ENCODE measurements around the gene LYRM4. TPM values are rescaled to one million over a fixed set of nuclear protein-coding genes. Genes with fewer than 3 reads are reported as not detected.

Gene LYRM4
- 10 to 100 TPM in 1 of 4 donors, 1 to 10 TPM in 3; 6.3 to 13.7 (median 7.8) TPM for total RNA-seq

- DNase-seq, result peak; percentile 87 to 96 (median 94)
- peak within 1 kb of the TSS; percentile 74 to 90 (median 81) for H3K4me3 ChIP-seq
- H3K27me3 ChIP-seq, result no peaks in the 10 kb centered on the region
- peak in 4 of 6 experiments; percentile 7 to 70 (median 41) for TF ChIP-seq CTCF (IDR thresholded peaks at IDR 0.05)
- peak in 1 of 2 donors; percentile 41 for TF ChIP-seq POLR2A (IDR thresholded peaks at IDR 0.05)
- no peaks in the 10 kb centered on the region for H3K9me3 ChIP-seq
- no peaks in the 10 kb centered on the region for H3K36me3 ChIP-seq
- H3K27ac ChIP-seq, result peak within 1 kb of the TSS; percentile 95 to 97 (median 96)
- peaks cover 0 to 14% (median 6%) of the 10 kb centered on the region in 4 donors for H3K4me1 ChIP-seq
Measured at GRCh38 chr6:5260661-5261544, at the start of gene LYRM4, which contains the start of gene FARS2. LYRM4 (minus strand) TSS chr6:5260950; CDS start chr6:5260733, 217 bp downstream. FARS2 (plus strand) TSS chr6:5261513.

GRCh38 chr6:5308066-5308465 lies 47.3 kb upstream of the LYRM4 start:
- no peak for DNase-seq
- Histone ChIP-seq H3K27ac (no peak overlapping the region), H3K9me3 (no peaks in the 10 kb centered on the region), H3K4me3 (no peak overlapping the region), H3K27me3 (no peaks in the 10 kb centered on the region), H3K4me1 (no peaks in the 10 kb centered on the region), H3K36me3 (no peaks in the 10 kb centered on the region)
- TF ChIP-seq CTCF (IDR thresholded peaks at IDR 0.05) (no peak), POLR2A (IDR thresholded peaks at IDR 0.05) (no peak)

DNA sequence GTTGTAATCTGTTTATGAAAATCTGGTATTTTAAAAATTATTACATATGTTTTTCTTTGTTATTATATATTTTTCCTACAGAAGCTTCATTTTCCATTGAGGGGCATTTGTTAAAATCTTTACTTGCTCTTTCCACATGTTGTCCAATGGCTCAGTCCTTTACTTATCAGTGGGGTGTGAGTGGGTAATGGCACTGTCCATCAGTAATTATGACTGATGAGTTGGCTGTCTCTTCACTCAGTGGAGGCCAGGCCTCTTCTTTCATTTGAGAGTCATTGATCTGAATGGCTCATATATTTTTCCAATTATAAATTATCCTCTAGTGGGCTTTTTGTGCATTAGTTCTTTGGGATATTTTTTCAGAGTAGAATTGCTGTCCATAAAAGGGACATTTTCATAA lies 46.3 kb upstream of the LYRM4 start:
- no peak for DNase-seq
- Histone ChIP-seq H3K4me3 (no peak overlapping the region), H3K27me3 (no peaks in the 10 kb centered on the region), H3K9me3 (no peaks in the 10 kb centered on the region), H3K27ac (no peak overlapping the region), H3K36me3 (no peaks in the 10 kb centered on the region), H3K4me1 (no peaks in the 10 kb centered on the region)
- TF ChIP-seq CTCF (IDR thresholded peaks at IDR 0.05) (no peak), POLR2A (IDR thresholded peaks at IDR 0.05) (no peak)

DNA sequence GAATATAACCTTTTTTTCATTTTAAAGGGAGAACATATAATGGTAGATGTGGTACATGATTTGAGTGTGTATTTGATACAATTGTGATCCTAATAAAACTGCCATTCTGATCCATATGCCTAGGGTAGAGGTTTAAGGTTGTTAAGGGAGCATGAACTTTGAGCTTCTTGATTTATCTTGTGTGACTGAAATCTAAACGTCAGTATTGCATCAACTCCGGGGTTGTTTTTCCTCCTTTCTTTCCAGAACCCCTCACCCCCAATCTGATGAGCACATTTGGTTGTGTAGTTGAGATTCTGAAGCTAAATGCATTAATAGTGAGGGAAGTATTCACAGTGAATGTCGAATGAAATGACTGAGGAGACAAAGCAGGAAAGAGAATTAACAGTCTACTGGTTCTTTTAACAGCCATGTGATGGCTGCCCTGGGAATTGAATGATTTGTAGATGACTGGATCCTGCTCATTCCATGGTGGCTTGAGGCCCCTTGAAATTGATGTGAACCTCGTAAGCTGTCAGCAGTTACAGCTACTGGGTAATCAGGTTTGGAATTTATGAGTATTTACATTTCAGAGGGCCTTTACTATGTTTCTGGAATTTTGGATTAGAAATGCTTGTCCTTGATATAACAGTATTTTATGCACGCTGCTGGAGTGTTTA lies 45.3 kb upstream of the LYRM4 start:
- no peak for TF ChIP-seq CTCF (IDR thresholded peaks at IDR 0.05)
- TF ChIP-seq POLR2A (IDR thresholded peaks at IDR 0.05), result no peak
- H3K27me3 ChIP-seq, result no peaks in the 10 kb centered on the region
- no peak overlapping the region for H3K4me3 ChIP-seq
- no peak for DNase-seq
- H3K27ac ChIP-seq, result no peak overlapping the region
- H3K36me3 ChIP-seq, result no peaks in the 10 kb centered on the region
- H3K9me3 ChIP-seq, result no peaks in the 10 kb centered on the region
- H3K4me1 ChIP-seq, result no peaks in the 10 kb centered on the region

DNA sequence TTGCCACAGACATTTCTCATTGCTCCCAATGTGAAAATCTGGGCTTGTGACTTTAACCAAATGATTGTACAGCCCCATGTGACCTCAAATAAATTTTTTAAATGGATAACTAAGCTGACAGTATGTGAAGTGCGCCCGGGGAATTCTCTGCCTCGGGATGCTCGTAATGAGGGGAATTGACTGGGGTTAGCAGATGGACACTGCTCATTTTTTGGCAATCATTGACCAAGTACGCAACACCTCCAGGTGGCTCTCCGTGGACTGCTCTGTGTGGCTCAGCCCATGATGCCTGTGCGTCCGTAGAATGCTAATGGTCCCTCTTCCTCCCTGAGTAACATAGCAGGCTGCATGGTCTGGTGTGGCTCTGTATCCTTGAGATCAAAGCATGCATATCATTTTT lies 42.9 kb upstream of the LYRM4 start:
- TF ChIP-seq POLR2A (IDR thresholded peaks at IDR 0.05) (no peak), CTCF (IDR thresholded peaks at IDR 0.05) (no peak)
- Histone ChIP-seq H3K4me1 (no peaks in the 10 kb centered on the region), H3K27me3 (no peaks in the 10 kb centered on the region), H3K36me3 (no peaks in the 10 kb centered on the region), H3K4me3 (no peak overlapping the region), H3K9me3 (no peaks in the 10 kb centered on the region), H3K27ac (no peak overlapping the region)
- no peak for DNase-seq
